Tibial nerve (tissue), 4 donors: ENCODE results near the gene TMEM212.

Experiments
- EP300 ChIP-seq, 2 donors: sonication (generic); formaldehyde crosslinking; IDR thresholded peaks; one replicate each; pipeline ENCODE4 v1.6.1; 2017; ENCODE audit warnings: antibody characterized with exemption in 2 of 2, mild to moderate bottlenecking in 1 of 2
- TF ChIP-seq, protein P1 (sequence below), 5 experiments: fragments of 200-600 bp in 3 of 5; fragments of 450-650 bp in 2 of 5; sonication (generic) in 3 of 5; IDR thresholded peaks; one replicate each; pipeline ENCODE4 v1.5.1; 2016 to 2019; ENCODE audit warnings: antibody characterized with exemption in 5 of 5, mild to moderate bottlenecking in 3 of 5, moderate library complexity in 2 of 5

- TF ChIP-seq EP300 (IDR thresholded peaks at IDR 0.05): no peak
- TF ChIP-seq, protein P1, sequence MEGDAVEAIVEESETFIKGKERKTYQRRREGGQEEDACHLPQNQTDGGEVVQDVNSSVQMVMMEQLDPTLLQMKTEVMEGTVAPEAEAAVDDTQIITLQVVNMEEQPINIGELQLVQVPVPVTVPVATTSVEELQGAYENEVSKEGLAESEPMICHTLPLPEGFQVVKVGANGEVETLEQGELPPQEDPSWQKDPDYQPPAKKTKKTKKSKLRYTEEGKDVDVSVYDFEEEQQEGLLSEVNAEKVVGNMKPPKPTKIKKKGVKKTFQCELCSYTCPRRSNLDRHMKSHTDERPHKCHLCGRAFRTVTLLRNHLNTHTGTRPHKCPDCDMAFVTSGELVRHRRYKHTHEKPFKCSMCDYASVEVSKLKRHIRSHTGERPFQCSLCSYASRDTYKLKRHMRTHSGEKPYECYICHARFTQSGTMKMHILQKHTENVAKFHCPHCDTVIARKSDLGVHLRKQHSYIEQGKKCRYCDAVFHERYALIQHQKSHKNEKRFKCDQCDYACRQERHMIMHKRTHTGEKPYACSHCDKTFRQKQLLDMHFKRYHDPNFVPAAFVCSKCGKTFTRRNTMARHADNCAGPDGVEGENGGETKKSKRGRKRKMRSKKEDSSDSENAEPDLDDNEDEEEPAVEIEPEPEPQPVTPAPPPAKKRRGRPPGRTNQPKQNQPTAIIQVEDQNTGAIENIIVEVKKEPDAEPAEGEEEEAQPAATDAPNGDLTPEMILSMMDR (IDR thresholded peaks at IDR 0.05): no peak
Measured at GRCh38 chr3:171851660-171852058, 8.5 kb downstream of the TMEM212 start.
